Measurements from ENCODE around the gene XPNPEP2.

XPNPEP2 gene

GRCh38 chrX:129698150-129698549 is 40.6 kb upstream of the XPNPEP2 start:
- Histone ChIP-seq H3K27me3 (ENCODE audit: control insufficient read depth in 5 of 5, insufficient read depth in 4 of 5, low read length in 5 of 5) (peaks cover 9 to 15% (median 12%) of the 10 kb centered on the region in 5 donors), H3K9me3 (ENCODE audit: control insufficient read depth in 5 of 5, low read length in 5 of 5) (no peaks in the 10 kb centered on the region), H3K4me1 (ENCODE audit: control insufficient read depth in 5 of 5, insufficient read depth in 5 of 5, low read length in 5 of 5) (peaks cover 6 to 15% (median 15%) of the 10 kb centered on the region in 5 donors), H3K9ac (ENCODE audit: low read length in 5 of 5) (no peak overlapping the region), H3K27ac (ENCODE audit: low read depth, low read length) (no peak overlapping the region), H3K4me3 (ENCODE audit: low read depth in 1 of 5, low read length in 5 of 5) (no peak overlapping the region), H3K36me3 (ENCODE audit: control insufficient read depth in 5 of 5, insufficient read depth in 5 of 5, low read length in 5 of 5) (no peaks in the 10 kb centered on the region)

GRCh38 chrX:129700536-129700935 is 38.2 kb upstream of the XPNPEP2 start:
- H3K4me1 ChIP-seq (ENCODE audit: control insufficient read depth in 5 of 5, insufficient read depth in 5 of 5, low read length in 5 of 5) = peaks cover 6 to 15% (median 15%) of the 10 kb centered on the region in 5 donors
- H3K27me3 ChIP-seq (ENCODE audit: control insufficient read depth in 5 of 5, insufficient read depth in 4 of 5, low read length in 5 of 5) = peaks cover 0 to 18% (median 7%) of the 10 kb centered on the region in 5 donors
- no peaks in the 10 kb centered on the region for H3K9me3 ChIP-seq (ENCODE audit: control insufficient read depth in 5 of 5, low read length in 5 of 5)
- H3K27ac ChIP-seq (ENCODE audit: low read depth, low read length) = no peak overlapping the region
- H3K9ac ChIP-seq (ENCODE audit: low read length in 5 of 5) = no peak overlapping the region
- H3K36me3 ChIP-seq (ENCODE audit: control insufficient read depth in 5 of 5, insufficient read depth in 5 of 5, low read length in 5 of 5) = no peaks in the 10 kb centered on the region
- H3K4me3 ChIP-seq (ENCODE audit: low read depth in 1 of 5, low read length in 5 of 5) = no peak overlapping the region

- no peak overlapping the region for H3K27ac ChIP-seq (ENCODE audit: low read depth, low read length)
- peaks cover 0 to 14% (median 7%) of the 10 kb centered on the region in 5 donors for H3K27me3 ChIP-seq (ENCODE audit: control insufficient read depth in 5 of 5, insufficient read depth in 4 of 5, low read length in 5 of 5)
- no peaks in the 10 kb centered on the region for H3K9me3 ChIP-seq (ENCODE audit: control insufficient read depth in 5 of 5, low read length in 5 of 5)
- no peak overlapping the region for H3K4me3 ChIP-seq (ENCODE audit: low read depth in 1 of 5, low read length in 5 of 5)
- no peaks in the 10 kb centered on the region for H3K36me3 ChIP-seq (ENCODE audit: control insufficient read depth in 5 of 5, insufficient read depth in 5 of 5, low read length in 5 of 5)
- H3K4me1 ChIP-seq (ENCODE audit: control insufficient read depth in 5 of 5, insufficient read depth in 5 of 5, low read length in 5 of 5) = peaks cover 9 to 21% (median 17%) of the 10 kb centered on the region in 5 donors
- H3K9ac ChIP-seq (ENCODE audit: low read length in 5 of 5) = no peak overlapping the region
These were observed 37.1 kb upstream of the XPNPEP2 start for GRCh38 chrX:129701624-129702069.

DNA sequence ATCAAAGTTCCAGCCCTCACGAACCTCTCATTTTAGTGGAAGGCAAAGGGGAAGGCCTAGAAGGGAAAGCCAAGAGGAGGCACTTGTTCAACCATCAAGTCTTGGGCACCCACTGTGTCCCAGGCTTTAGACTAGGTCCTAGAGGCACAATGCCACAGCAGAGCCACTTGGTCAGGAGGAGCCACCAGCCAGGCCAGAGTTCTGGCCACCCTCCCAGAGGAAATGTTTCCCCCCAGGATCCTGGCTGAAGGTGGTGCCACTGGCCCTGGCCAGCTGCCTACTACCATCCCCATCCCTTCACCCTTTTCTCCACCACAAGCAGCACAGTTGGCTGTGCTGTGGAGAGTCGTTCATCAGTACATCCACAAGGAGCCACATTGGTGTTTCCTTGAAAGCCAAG is 34.3 kb upstream of the XPNPEP2 start:
- Histone ChIP-seq H3K9me3 (ENCODE audit: control insufficient read depth in 5 of 5, low read length in 5 of 5) (peaks cover 0 to 12% (median 0%) of the 10 kb centered on the region in 5 donors), H3K4me3 (ENCODE audit: low read depth in 1 of 5, low read length in 5 of 5) (no peak overlapping the region), H3K36me3 (ENCODE audit: control insufficient read depth in 5 of 5, insufficient read depth in 5 of 5, low read length in 5 of 5) (no peaks in the 10 kb centered on the region), H3K9ac (ENCODE audit: low read length in 5 of 5) (no peak overlapping the region), H3K4me1 (ENCODE audit: control insufficient read depth in 5 of 5, insufficient read depth in 5 of 5, low read length in 5 of 5) (peaks cover 9 to 25% (median 21%) of the 10 kb centered on the region in 5 donors), H3K27ac (ENCODE audit: low read depth, low read length) (no peak overlapping the region), H3K27me3 (ENCODE audit: control insufficient read depth in 5 of 5, insufficient read depth in 4 of 5, low read length in 5 of 5) (peaks cover 0 to 12% (median 5%) of the 10 kb centered on the region in 5 donors)

DNA sequence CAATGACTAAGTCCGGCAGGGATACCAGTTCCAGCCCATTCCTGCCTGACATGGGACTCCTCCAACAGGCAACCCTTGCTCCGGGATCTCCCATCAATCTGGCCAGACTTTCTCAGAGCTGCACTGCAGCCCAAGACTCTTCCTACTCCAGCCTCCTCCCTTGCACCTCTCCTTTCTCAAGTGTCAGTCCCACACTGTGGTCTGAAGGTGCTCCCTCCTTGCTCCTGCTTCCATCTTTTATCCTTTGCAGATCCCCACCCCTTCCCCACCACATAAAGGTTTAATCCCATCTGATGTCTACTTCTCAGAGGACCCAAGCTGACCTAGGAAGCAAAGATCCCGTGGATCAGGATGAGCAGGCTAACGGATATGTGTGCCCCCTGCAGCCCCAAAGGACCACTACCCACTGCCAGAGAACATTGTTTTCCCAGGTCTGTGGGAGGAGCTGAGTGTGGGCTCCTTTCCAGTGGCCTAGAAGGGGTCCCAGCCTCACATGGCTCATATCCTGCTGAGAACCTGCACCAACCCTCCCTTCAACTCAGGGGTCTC is 33.3 kb upstream of the XPNPEP2 start:
- H3K9me3 ChIP-seq (ENCODE audit: control insufficient read depth in 5 of 5, low read length in 5 of 5) = peaks cover 0 to 12% (median 0%) of the 10 kb centered on the region in 5 donors
- H3K4me1 ChIP-seq (ENCODE audit: control insufficient read depth in 5 of 5, insufficient read depth in 5 of 5, low read length in 5 of 5) = peaks cover 9 to 25% (median 21%) of the 10 kb centered on the region in 5 donors
- no peak overlapping the region for H3K4me3 ChIP-seq (ENCODE audit: low read depth in 1 of 5, low read length in 5 of 5)
- no peak overlapping the region for H3K27ac ChIP-seq (ENCODE audit: low read depth, low read length)
- H3K9ac ChIP-seq (ENCODE audit: low read length in 5 of 5) = no peak overlapping the region
- H3K36me3 ChIP-seq (ENCODE audit: control insufficient read depth in 5 of 5, insufficient read depth in 5 of 5, low read length in 5 of 5) = no peaks in the 10 kb centered on the region
- H3K27me3 ChIP-seq (ENCODE audit: control insufficient read depth in 5 of 5, insufficient read depth in 4 of 5, low read length in 5 of 5) = peaks cover 0 to 12% (median 5%) of the 10 kb centered on the region in 5 donors

GRCh38 chrX:129705988-129706387 is 32.8 kb upstream of the XPNPEP2 start:
- no peak overlapping the region for H3K4me3 ChIP-seq (ENCODE audit: low read depth in 1 of 5, low read length in 5 of 5)
- H3K9me3 ChIP-seq (ENCODE audit: control insufficient read depth in 5 of 5, low read length in 5 of 5) = peaks cover 0 to 12% (median 0%) of the 10 kb centered on the region in 5 donors
- peaks cover 8 to 21% (median 17%) of the 10 kb centered on the region in 5 donors for H3K4me1 ChIP-seq (ENCODE audit: control insufficient read depth in 5 of 5, insufficient read depth in 5 of 5, low read length in 5 of 5)
- H3K27me3 ChIP-seq (ENCODE audit: control insufficient read depth in 5 of 5, insufficient read depth in 4 of 5, low read length in 5 of 5) = peaks cover 0 to 12% (median 5%) of the 10 kb centered on the region in 5 donors
- H3K27ac ChIP-seq (ENCODE audit: low read depth, low read length) = no peak overlapping the region
- H3K9ac ChIP-seq (ENCODE audit: low read length in 5 of 5) = no peak overlapping the region
- no peaks in the 10 kb centered on the region for H3K36me3 ChIP-seq (ENCODE audit: control insufficient read depth in 5 of 5, insufficient read depth in 5 of 5, low read length in 5 of 5)

DNA sequence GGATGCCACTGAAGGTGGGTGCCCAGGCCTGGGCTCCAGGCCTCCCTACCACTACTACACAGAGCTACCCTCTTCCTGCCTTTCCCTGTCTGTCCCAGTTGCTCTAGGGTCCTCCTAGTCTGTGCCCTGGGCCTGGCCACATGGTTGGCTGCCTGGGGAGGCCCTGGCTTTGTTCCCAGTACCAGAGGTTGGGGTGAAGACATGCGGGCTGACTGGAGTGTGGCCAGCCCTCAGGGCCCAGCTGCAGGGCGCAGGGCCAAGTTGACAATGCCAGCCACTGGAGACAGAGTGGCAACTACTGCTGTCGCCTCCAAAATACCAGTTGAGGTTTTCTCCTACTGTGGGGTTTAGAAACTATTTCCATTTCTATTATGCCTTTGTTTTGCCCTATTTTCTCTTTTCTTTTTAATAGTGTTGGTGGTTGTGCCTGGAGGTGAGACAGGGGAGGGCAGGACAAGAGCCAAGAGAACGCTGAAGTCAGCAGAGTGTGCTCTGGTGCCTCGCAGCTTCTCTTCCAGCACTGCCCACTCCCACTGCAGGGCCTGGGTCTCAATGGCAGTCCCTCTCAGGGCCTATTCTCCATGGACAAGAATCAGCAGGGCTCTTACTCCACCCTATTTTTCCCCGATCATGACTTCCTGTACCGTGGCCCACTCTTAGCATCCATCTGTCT is 32.2 kb upstream of the XPNPEP2 start:
- peaks cover 0 to 12% (median 0%) of the 10 kb centered on the region in 5 donors for H3K9me3 ChIP-seq (ENCODE audit: control insufficient read depth in 5 of 5, low read length in 5 of 5)
- H3K9ac ChIP-seq (ENCODE audit: low read length in 5 of 5) = no peak overlapping the region
- H3K4me1 ChIP-seq (ENCODE audit: control insufficient read depth in 5 of 5, insufficient read depth in 5 of 5, low read length in 5 of 5) = peaks cover 5 to 16% (median 12%) of the 10 kb centered on the region in 5 donors
- H3K36me3 ChIP-seq (ENCODE audit: control insufficient read depth in 5 of 5, insufficient read depth in 5 of 5, low read length in 5 of 5) = no peaks in the 10 kb centered on the region
- no peak overlapping the region for H3K4me3 ChIP-seq (ENCODE audit: low read depth in 1 of 5, low read length in 5 of 5)
- no peak overlapping the region for H3K27ac ChIP-seq (ENCODE audit: low read depth, low read length)
- H3K27me3 ChIP-seq (ENCODE audit: control insufficient read depth in 5 of 5, insufficient read depth in 4 of 5, low read length in 5 of 5) = peaks cover 0 to 12% (median 5%) of the 10 kb centered on the region in 5 donors

DNA sequence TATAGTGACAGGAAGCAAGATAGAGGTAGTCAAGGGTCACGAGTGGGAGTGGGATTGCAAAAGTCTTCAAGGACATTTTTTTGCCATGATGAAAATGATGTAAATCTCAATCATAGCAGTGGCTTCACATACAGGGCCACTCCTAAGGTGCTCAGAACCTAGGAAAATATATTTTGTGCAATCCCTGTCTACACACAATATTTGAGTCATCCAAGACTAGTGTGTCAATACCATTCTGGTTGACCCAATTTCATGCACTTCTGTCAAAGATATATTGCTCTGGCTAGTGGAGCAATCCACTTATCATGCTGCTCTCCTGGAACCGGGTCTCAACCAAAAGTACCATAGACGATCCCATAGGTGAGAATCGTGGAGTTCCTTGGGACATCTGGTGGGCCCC is 24.2 kb upstream of the XPNPEP2 start:
- no peaks in the 10 kb centered on the region for H3K36me3 ChIP-seq (ENCODE audit: control insufficient read depth in 5 of 5, insufficient read depth in 5 of 5, low read length in 5 of 5)
- no peak overlapping the region for H3K4me3 ChIP-seq (ENCODE audit: low read depth in 1 of 5, low read length in 5 of 5)
- no peak overlapping the region for H3K27ac ChIP-seq (ENCODE audit: low read depth, low read length)
- H3K9ac ChIP-seq (ENCODE audit: low read length in 5 of 5) = no peak overlapping the region
- H3K27me3 ChIP-seq (ENCODE audit: control insufficient read depth in 5 of 5, insufficient read depth in 4 of 5, low read length in 5 of 5) = peaks cover 0 to 14% (median 6%) of the 10 kb centered on the region in 5 donors
- H3K4me1 ChIP-seq (ENCODE audit: control insufficient read depth in 5 of 5, insufficient read depth in 5 of 5, low read length in 5 of 5) = peaks cover 0 to under 1% (median 0%) of the 10 kb centered on the region in 5 donors
- H3K9me3 ChIP-seq (ENCODE audit: control insufficient read depth in 5 of 5, low read length in 5 of 5) = no peaks in the 10 kb centered on the region

DNA sequence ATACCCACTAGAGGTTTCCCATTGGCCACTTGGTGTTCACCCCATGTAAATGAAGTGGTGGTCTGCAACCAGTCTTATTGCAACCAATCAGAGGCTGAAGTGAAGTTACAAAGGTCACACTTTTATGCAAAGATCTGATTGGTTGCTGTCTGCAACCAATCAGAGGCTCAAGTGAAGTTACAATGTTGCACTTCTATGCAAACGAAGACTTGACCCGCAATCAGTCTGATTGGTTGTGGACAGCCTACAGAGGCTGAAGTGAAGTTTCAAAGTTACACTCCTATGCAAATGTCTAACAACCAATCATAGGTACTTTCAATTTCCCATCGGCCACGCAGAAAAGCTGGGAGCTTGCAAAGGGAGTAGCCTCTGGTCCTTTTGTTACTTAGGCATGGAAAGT is 22.3 kb upstream of the XPNPEP2 start:
- no peaks in the 10 kb centered on the region for H3K36me3 ChIP-seq (ENCODE audit: control insufficient read depth in 5 of 5, insufficient read depth in 5 of 5, low read length in 5 of 5)
- no peaks in the 10 kb centered on the region for H3K9me3 ChIP-seq (ENCODE audit: control insufficient read depth in 5 of 5, low read length in 5 of 5)
- H3K27ac ChIP-seq (ENCODE audit: low read depth, low read length) = no peak overlapping the region
- H3K9ac ChIP-seq (ENCODE audit: low read length in 5 of 5) = no peak overlapping the region
- H3K4me1 ChIP-seq (ENCODE audit: control insufficient read depth in 5 of 5, insufficient read depth in 5 of 5, low read length in 5 of 5) = peaks cover 0 to 11% (median 0%) of the 10 kb centered on the region in 5 donors
- peaks cover 0 to 27% (median 8%) of the 10 kb centered on the region in 5 donors for H3K27me3 ChIP-seq (ENCODE audit: control insufficient read depth in 5 of 5, insufficient read depth in 4 of 5, low read length in 5 of 5)
- no peak overlapping the region for H3K4me3 ChIP-seq (ENCODE audit: low read depth in 1 of 5, low read length in 5 of 5)

- Histone ChIP-seq H3K9ac (ENCODE audit: low read length in 5 of 5) (no peak overlapping the region), H3K4me3 (ENCODE audit: low read depth in 1 of 5, low read length in 5 of 5) (no peak overlapping the region), H3K27ac (ENCODE audit: low read depth, low read length) (no peak overlapping the region), H3K4me1 (ENCODE audit: control insufficient read depth in 5 of 5, insufficient read depth in 5 of 5, low read length in 5 of 5) (peaks cover 0 to 11% (median 0%) of the 10 kb centered on the region in 5 donors), H3K27me3 (ENCODE audit: control insufficient read depth in 5 of 5, insufficient read depth in 4 of 5, low read length in 5 of 5) (peaks cover 0 to 33% (median 12%) of the 10 kb centered on the region in 5 donors), H3K36me3 (ENCODE audit: control insufficient read depth in 5 of 5, insufficient read depth in 5 of 5, low read length in 5 of 5) (no peaks in the 10 kb centered on the region), H3K9me3 (ENCODE audit: control insufficient read depth in 5 of 5, low read length in 5 of 5) (no peaks in the 10 kb centered on the region)
These were observed 20.9 kb upstream of the XPNPEP2 start for GRCh38 chrX:129717892-129718291.

All from subcutaneous abdominal adipose tissue (tissue), 5 donors.